GM23248 (cell line): ENCODE measurements around the gene SLC5A1.

Source experiments
- EZH2 ChIP-seq: fragments of 200-600 bp; sonication (generic); IDR thresholded peaks from 2 replicates; pipeline ENCODE4 v1.6.1; 2018; ENCODE audit warnings: antibody characterized with exemption, mild to moderate bottlenecking; ENCODE audit not compliant: insufficient read depth, poor library complexity, severe bottlenecking
- EZH2phosphoT487 ChIP-seq: fragments of 200-600 bp; sonication (generic); IDR thresholded peaks from 2 replicates; pipeline ENCODE4 v1.6.1; 2018; ENCODE audit warnings: antibody characterized with exemption, moderate library complexity, mild to moderate bottlenecking, low read depth; ENCODE audit not compliant: insufficient read depth

DNA sequence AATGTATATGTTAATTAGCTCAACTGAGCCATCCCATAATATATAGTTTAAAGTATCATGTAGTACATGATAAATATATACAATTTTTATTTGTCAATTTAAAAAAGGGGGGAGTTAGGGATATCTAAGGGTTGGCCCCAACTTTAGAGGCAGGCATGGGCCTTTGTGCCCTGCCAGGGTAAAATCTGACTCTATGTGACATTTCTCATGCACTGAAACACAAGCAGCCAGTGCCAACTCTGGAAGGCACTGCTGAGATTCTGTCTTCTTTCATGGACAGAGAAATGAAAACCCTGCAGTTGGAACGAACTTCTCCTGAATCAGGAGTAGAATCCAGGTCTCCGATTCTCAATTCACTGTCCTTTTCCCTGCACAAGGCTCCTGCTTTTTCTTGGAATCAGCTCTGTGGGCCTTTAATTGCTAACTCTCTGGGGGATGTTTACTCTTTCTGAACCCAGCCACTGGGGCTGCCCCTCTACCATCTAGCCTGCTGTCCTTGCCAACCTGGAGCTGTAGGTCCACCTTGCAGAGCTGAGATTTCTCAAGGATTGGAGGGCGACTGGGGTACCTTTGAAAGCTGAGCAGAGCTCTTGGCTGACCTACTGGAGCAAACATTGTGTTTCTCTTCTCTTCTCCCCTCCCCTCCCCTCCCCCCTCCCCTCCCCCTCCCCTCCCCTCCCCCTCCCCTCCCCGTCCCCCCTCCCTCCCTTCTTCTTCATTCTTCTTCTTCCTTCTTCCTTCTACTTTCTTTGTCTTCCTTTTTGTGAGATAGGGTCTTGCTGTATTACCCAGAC is 26.7 kb downstream of the SLC5A1 start:
- TF ChIP-seq EZH2 (no peak), EZH2phosphoT487 (no peak)
